COLO829 (cell line): Measurements from ENCODE around the gene TXNRD1.
"Not testable (repeated sequence)": the region's sequence is repeated elsewhere in the genome, so short reads cannot be mapped to it uniquely, and the experiment has no call there.

Source experiments
- DNase-seq: peaks from one replicate; pipeline ENCODE4 v3.0.0; 2012; ENCODE audit warnings: low spot score

The TXNRD1 gene

GRCh38 chr12:104372061-104372720 lies 156.6 kb downstream of the TXNRD1 start:
- no peak for DNase-seq

GRCh38 chr12:104372721-104373335 lies 157.2 kb downstream of the TXNRD1 start:
- DNase-seq = no peak

GRCh38 chr12:104374071-104374470 lies 158.5 kb downstream of the TXNRD1 start:
- no peak for DNase-seq

GRCh38 chr12:104374806-104375205 lies 159.2 kb downstream of the TXNRD1 start:
- no peak for DNase-seq

GRCh38 chr12:104375775-104376174 lies 160.2 kb downstream of the TXNRD1 start:
- DNase-seq = no peak

GRCh38 chr12:104376650-104377513 lies 161.3 kb downstream of the TXNRD1 start:
- peak; percentile 35 for DNase-seq

GRCh38 chr12:104377514-104377812 lies 161.9 kb downstream of the TXNRD1 start:
- DNase-seq = no peak

GRCh38 chr12:104378427-104378826 lies 162.8 kb downstream of the TXNRD1 start:
- DNase-seq = no peak

GRCh38 chr12:104381341-104381730 lies 165.8 kb downstream of the TXNRD1 start:
- no peak for DNase-seq

GRCh38 chr12:104381731-104382480 lies 166.3 kb downstream of the TXNRD1 start:
- DNase-seq = peak; percentile 73

GRCh38 chr12:104384141-104384880 lies 168.7 kb downstream of the TXNRD1 start:
- DNase-seq = no peak

GRCh38 chr12:104385510-104385909 lies 169.9 kb downstream of the TXNRD1 start:
- no peak for DNase-seq

GRCh38 chr12:104386461-104386860 lies 170.9 kb downstream of the TXNRD1 start:
- no peak for DNase-seq

GRCh38 chr12:104387190-104387589 lies 171.6 kb downstream of the TXNRD1 start:
- no peak for DNase-seq

- DNase-seq = not testable (repeated sequence)
These were observed 178.5 kb downstream of the TXNRD1 start for GRCh38 chr12:104394086-104394485.
